AG04450 (cell line): Measurements from ENCODE around the gene ZNF318. TPM values are rescaled to one million over a fixed set of nuclear protein-coding genes. Genes with fewer than 3 reads are reported as not detected.
"Not testable (repeated sequence)": the region's sequence is repeated elsewhere in the genome, so short reads cannot be mapped to it uniquely, and the experiment has no call there.

Experiments used
- CTCF ChIA-PET: fragments of 300-600, 350-600 bp; formaldehyde crosslinking; extraction: SDS; loops from one replicate; lab custom pipeline; 2022; ENCODE audit warnings: antibody characterized with exemption, inconsistent platforms; lab: Charles Lee
- POLR2A ChIA-PET: fragments of 350-600 bp; formaldehyde crosslinking; extraction: SDS; loops from one replicate; lab custom pipeline; 2021; ENCODE audit warnings: antibody characterized with exemption, inconsistent platforms; lab: Yijun Ruan, JAX
- DNase-seq: peaks from one replicate; pipeline ENCODE4 v3.0.0-alpha.2; 2011; ENCODE audit warnings: low read depth, low spot score
- H3K27ac ChIP-seq: one replicate; pipeline ENCODE4 v1.5.1; 2012; ENCODE audit warnings: low read depth, low read length, control low read depth
- H3K27me3 ChIP-seq: one replicate; pipeline ENCODE4 v1.6.0; 2012; ENCODE audit warnings: low read length; ENCODE audit not compliant: control insufficient read depth, insufficient read depth
- H3K4me3 ChIP-seq: 2 replicates; pipeline ENCODE4 v1.5.1; 2011; ENCODE audit warnings: mild to moderate bottlenecking, low read depth, low read length, control low read depth
- H3K9me3 ChIP-seq: 2 replicates; pipeline ENCODE4 v1.5.1; 2012; ENCODE audit warnings: low read length; ENCODE audit not compliant: control insufficient read depth, insufficient read depth
- polyA plus RNA-seq: library from polyadenylated mRNA; depleted of rRNA; stranded (reverse); fragments of >200 nt; gene quantifications from 2 replicates; pipeline ENCODE4 v1.2.3, GENCODE V29; 2011
- TF ChIP-seq, protein P1 (sequence below): IDR thresholded peaks from 2 replicates; pipeline ENCODE4 v1.5.1; 2011; ENCODE audit warnings: low read depth, low read length, control low read depth, inconsistent platforms

ZNF318 gene
- polyA plus RNA-seq, 1 experiment: 14.9 TPM

DNA sequence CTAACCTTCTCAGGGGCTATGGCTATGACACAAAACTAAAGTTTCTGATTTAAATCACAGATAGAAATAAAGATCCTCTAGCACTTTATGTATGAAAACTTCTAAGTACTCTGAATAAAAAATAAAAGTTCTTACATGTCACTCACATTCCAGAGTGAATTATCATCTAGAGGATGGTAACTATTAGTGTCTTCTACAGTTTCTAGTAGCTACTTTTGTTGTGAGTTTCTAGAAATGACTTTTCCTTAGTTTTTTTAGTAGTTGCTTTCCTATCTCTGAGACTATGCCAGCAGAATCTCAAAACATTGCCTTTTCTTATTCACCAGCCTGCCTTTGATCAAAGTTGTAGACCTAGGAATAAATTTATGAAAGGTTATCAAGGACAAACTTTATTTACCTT, 10.1 kb downstream of the ZNF318 start:
- Histone ChIP-seq H3K4me3 (no peak overlapping the region), H3K27me3 (no peaks in the 10 kb centered on the region), H3K9me3 (no peaks in the 10 kb centered on the region), H3K27ac (no peak overlapping the region)
- TF ChIP-seq, protein P1, sequence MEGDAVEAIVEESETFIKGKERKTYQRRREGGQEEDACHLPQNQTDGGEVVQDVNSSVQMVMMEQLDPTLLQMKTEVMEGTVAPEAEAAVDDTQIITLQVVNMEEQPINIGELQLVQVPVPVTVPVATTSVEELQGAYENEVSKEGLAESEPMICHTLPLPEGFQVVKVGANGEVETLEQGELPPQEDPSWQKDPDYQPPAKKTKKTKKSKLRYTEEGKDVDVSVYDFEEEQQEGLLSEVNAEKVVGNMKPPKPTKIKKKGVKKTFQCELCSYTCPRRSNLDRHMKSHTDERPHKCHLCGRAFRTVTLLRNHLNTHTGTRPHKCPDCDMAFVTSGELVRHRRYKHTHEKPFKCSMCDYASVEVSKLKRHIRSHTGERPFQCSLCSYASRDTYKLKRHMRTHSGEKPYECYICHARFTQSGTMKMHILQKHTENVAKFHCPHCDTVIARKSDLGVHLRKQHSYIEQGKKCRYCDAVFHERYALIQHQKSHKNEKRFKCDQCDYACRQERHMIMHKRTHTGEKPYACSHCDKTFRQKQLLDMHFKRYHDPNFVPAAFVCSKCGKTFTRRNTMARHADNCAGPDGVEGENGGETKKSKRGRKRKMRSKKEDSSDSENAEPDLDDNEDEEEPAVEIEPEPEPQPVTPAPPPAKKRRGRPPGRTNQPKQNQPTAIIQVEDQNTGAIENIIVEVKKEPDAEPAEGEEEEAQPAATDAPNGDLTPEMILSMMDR: no peak
- no peak for DNase-seq
- POLR2A ChIA-PET: no interaction called here
- CTCF ChIA-PET: interaction anchor here (0.8 kb wide), 1 partner anchor 9 kb away, joined by 3 read pairs; no protein-coding TSS in a partner anchor

DNA sequence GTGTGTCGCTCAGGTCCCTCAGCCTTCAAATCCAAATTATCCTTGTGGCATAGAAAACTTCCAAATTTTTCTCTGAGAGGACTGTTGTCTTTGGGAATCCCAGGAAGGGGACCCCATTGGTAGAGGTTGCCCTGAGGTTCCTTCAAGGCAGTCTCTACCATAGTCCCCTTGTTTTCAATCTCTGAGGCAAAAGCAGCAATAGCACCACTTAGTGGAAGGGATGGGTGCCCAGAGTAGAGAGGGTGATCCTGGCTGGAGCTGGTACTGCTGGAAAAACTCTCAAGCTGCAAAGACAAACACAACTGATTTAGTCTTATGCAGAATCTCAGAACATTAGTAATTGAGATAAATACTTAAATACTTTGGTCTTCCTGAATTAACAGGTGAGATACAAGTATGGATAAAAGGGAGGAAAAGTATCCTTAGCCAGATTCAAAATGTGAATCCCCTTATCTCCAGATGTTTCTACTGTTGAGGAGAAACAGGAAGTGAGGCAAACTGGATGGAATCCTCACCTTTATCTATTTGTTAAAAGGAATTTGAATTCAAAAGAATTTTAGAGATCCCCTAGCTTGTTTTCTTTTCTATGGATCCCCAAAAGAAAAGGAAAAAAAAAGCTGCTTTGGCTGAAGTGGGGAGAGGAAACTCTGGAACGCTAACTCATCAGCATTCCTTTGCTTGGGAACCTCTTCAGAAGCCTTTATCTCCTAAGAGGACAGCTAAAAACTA, 13.4 kb downstream of the ZNF318 start:
- ChIA-PET POLR2A (interaction anchor here (0.6 to 0.7 kb wide), 3 partner anchors 81 to 919 kb away, joined by 4 to 5 read pairs (median 4); no protein-coding TSS in a partner anchor), CTCF (interaction anchor here (1.1 kb wide), 1 partner anchor 127 kb away, joined by 4 read pairs; the partner anchor contains the start of gene DNPH1)
- no peak for DNase-seq
- Histone ChIP-seq H3K4me3 (no peak overlapping the region), H3K27me3 (no peaks in the 10 kb centered on the region), H3K9me3 (no peaks in the 10 kb centered on the region), H3K27ac (no peak overlapping the region)
- TF ChIP-seq, protein P1: peak; percentile 18; the same call in 1 of the 2 replicates

DNA sequence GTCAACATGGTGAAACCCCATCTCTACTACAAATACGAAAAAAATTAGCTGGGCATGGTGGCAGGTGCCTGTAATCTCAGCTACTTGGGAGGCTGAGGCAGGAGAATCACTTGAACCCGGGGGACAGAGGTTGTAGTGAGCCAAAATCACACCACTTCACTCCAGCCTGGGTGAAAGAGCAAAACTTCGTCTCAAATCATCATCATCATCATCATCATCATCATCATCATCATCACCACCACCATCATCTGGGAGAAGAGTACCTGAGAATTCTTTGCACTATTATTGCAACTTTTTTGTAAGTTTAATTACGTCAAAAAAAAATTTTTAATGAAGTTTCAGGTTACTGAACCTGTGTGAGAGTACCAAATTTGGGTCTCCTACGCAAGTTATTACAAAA, 17.5 kb downstream of the ZNF318 start:
- DNase-seq, POLR2A ChIA-PET, H3K9me3 ChIP-seq, H3K4me3 ChIP-seq, CTCF ChIA-PET, H3K27me3 ChIP-seq, H3K27ac ChIP-seq: not testable (repeated sequence)

DNA sequence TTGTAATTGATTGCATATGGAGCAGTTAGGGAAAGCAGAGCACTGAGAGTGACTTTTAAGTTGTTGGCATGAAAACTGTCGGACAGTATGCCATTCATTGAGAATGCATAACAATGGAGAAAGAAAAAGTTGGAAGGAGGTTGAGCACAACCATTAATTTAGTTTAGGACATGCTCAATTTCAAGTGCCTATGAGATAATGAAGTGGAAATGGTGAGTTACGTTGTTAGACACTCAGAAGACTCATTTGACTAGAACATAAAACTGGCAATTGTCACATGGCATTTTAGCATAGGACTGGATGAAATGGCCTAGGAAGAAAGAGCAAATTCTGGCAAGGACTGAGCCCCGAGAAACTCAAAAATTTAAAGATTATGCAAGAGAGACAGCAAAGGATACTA, 22.0 kb downstream of the ZNF318 start:
- H3K9me3 ChIP-seq: no peaks in the 10 kb centered on the region
- TF ChIP-seq, protein P1: no peak
- CTCF ChIA-PET: no interaction called here
- H3K27ac ChIP-seq: no peak overlapping the region
- no peak for DNase-seq
- no peak overlapping the region for H3K4me3 ChIP-seq
- POLR2A ChIA-PET: no interaction called here
- no peaks in the 10 kb centered on the region for H3K27me3 ChIP-seq

DNA sequence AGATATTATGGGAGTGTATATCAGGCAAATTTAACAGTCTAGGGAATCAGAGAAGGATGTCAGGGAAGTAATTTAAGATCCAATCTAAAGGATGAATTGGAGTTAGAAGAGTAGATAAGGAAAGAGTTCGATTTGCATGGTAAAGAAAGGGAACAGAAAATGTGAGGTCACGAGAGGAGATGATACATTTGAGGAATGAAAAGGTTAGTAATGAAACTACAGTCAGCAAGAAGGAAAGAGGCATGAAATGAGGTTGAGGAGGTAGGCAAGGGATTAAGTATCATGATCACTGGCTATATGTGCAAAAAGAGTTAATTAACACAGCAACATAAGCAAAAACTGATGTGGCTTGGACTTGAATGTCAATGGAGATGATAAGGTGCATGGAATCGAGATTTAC, 22.4 kb downstream of the ZNF318 start:
- Histone ChIP-seq H3K27me3 (no peaks in the 10 kb centered on the region), H3K27ac (no peak overlapping the region), H3K9me3 (no peaks in the 10 kb centered on the region), H3K4me3 (no peak overlapping the region)
- CTCF ChIA-PET: interaction anchor here (0.6 to 2.1 kb wide), 2 partner anchors 12 to 726 kb away, joined by 4 to 24 read pairs; no protein-coding TSS in a partner anchor
- TF ChIP-seq, protein P1: no peak
- no peak for DNase-seq
- POLR2A ChIA-PET: no interaction called here

DNA sequence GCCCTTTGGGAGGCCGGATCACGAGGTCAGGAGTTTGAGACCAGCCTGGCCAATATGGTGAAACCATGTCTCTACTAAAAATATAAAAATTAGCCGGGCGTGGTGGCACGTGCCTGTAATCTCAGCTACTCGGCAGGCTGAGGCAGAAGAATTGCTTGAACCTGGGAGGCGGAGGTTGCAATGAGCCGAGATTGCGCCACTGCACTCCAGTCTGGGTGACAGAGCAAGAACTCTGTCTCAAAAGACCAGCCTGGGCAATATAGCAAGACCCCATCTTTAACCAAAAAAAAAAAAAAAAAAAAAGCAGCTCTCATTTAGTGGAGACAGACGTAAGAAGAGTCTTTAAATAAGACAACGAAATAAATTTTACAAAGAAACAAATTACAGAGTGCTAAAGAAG, 23.2 kb downstream of the ZNF318 start:
- H3K4me3 ChIP-seq, POLR2A ChIA-PET, DNase-seq, H3K27ac ChIP-seq, H3K9me3 ChIP-seq, H3K27me3 ChIP-seq: not testable (repeated sequence)
- CTCF ChIA-PET: interaction anchor here (0.6 to 2.1 kb wide), 2 partner anchors 12 to 726 kb away, joined by 4 to 24 read pairs; no protein-coding TSS in a partner anchor
